C4-2B (cell line): ENCODE results near the gene RABL3.
"Not testable (repeated sequence)": the region's sequence is repeated elsewhere in the genome, so short reads cannot be mapped to it uniquely, and the experiment has no call there.

Experiments used
- H3K27ac ChIP-seq: fragments of 450-650 bp; 2 replicates; pipeline ENCODE4 v1.5.1; 2017
- ZFX ChIP-seq: fragments of 450-650 bp; IDR thresholded peaks from 2 replicates; pipeline ENCODE4 v1.6.1; 2017
- TF ChIP-seq, protein P1 (sequence below): fragments of 450-650 bp; conservative IDR thresholded peaks from 2 replicates; pipeline ENCODE4 v1.5.1; 2017; ENCODE audit warnings: mild to moderate bottlenecking

RABL3 gene

DNA sequence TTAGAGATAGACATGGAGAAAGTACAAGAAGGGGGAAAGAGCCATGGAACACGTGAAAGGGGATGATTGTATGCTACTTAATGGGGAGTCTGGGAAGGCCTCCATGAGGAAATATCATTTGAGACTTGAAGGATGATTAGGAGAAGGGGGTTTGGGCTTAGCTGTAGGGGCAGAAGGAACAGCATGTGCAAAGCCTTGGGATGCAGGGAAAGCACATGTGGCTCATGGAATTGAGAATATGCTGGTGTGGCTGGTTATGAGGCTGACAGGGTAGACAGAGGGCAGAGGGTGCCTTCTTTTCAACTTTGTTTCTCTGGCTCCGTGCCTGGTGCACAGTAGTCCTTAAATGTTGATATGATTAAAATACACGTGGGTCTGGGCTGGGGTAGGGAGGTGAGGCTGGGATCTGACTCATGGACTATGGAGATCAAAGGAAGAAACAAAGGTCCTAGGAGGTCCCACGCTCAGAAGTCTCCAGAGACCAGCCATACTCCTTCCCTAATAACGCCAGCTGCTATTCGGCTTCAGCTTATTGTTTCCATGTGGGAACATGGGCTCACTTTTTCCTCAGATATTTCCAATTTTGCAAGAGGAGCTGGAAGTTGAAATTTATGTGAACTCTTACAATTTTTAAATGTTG, 1.4 kb upstream of the RABL3 start:
- H3K27ac ChIP-seq = peak overlapping the region; percentile 96
- TF ChIP-seq, protein P1, sequence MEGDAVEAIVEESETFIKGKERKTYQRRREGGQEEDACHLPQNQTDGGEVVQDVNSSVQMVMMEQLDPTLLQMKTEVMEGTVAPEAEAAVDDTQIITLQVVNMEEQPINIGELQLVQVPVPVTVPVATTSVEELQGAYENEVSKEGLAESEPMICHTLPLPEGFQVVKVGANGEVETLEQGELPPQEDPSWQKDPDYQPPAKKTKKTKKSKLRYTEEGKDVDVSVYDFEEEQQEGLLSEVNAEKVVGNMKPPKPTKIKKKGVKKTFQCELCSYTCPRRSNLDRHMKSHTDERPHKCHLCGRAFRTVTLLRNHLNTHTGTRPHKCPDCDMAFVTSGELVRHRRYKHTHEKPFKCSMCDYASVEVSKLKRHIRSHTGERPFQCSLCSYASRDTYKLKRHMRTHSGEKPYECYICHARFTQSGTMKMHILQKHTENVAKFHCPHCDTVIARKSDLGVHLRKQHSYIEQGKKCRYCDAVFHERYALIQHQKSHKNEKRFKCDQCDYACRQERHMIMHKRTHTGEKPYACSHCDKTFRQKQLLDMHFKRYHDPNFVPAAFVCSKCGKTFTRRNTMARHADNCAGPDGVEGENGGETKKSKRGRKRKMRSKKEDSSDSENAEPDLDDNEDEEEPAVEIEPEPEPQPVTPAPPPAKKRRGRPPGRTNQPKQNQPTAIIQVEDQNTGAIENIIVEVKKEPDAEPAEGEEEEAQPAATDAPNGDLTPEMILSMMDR = no peak
- TF ChIP-seq ZFX = no peak

DNA sequence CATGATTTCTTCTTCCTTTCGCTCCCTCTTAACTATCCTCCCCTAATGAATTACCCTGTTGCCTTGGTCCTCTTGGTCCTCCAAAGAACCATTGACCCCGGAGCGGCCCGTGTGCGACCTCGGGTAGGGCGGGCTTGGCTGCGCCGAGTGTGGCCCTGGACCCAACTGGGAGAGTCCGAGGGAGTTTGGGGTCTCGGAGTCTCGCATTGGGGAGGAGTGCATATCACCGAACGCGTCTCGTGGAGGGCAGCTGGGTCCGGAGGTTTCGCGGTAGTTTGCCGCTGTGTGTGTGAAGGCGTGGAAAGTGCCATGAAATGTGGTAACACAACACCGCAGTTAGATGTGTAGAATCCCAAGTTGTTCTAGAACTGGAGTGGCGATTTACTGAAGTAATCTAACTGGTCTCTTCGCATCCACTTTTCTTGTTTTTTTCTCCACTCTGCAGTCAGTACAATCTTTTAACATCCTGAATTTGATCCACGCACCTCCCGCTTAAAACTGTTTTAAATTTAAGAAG, 591 bp upstream of the RABL3 start:
- TF ChIP-seq, protein P1 = no peak
- no peak for TF ChIP-seq ZFX
- H3K27ac ChIP-seq = peak overlapping the region; percentile 96

DNA sequence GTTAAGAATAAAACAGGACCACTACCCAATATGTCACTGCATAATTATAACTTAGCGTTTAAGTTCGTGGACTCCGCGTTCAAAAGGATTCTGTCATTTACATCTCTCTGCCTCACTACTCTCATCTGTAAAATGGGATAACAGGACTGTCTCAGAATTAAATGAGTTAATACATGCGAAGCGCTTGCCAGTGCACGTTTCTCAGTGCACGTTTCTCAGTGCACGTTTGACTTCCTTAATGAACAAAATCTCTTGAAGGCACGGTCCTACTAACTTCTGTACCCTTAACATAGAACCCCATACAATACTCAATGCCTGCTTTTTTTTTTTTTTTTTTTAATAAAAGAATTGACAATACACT, 499 bp downstream of the RABL3 start:
- peak overlapping the region; percentile 96 for H3K27ac ChIP-seq
- no peak for TF ChIP-seq ZFX
- TF ChIP-seq, protein P1 = no peak

DNA sequence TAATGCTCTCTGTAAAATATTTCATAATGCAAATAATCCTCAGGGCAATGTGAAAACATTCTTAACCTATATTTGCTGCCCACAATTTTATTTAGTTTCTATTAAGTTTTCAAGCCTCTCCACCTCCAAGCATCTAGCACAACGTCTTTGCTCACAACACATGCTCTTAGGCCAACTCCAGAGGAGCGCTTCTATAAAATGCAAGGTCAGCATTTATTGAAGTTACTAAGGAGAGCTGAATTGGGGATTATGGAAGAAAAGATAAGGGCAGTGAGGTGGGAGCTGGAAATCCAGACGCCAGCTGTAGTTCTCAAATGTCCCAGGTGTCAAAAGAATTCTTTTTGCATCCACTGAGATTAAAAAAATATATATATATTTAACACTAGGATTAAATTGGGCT, 996 bp downstream of the RABL3 start:
- TF ChIP-seq ZFX = no peak
- TF ChIP-seq, protein P1 = no peak
- no peak overlapping the region for H3K27ac ChIP-seq

DNA sequence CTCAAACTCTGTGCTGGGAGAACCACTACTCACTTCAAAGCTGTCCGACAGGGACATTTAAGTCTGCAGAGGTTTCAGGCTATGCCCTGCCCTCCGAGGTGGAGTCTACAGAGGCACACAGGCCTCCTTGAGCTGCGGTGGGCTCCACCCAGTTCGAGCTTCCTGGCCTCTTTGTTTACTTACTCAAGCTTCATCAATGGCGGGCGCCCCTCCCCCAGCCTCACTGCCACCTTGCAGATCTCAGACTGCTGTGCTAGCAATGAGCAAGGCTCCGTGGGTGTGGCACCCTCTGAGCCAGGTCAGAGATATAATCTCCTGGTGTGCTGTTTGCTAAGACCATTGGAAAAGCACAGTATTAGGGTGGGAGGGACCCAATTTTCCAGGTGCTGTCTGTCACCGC, 4.3 kb downstream of the RABL3 start:
- H3K27ac ChIP-seq = not testable (repeated sequence)

DNA sequence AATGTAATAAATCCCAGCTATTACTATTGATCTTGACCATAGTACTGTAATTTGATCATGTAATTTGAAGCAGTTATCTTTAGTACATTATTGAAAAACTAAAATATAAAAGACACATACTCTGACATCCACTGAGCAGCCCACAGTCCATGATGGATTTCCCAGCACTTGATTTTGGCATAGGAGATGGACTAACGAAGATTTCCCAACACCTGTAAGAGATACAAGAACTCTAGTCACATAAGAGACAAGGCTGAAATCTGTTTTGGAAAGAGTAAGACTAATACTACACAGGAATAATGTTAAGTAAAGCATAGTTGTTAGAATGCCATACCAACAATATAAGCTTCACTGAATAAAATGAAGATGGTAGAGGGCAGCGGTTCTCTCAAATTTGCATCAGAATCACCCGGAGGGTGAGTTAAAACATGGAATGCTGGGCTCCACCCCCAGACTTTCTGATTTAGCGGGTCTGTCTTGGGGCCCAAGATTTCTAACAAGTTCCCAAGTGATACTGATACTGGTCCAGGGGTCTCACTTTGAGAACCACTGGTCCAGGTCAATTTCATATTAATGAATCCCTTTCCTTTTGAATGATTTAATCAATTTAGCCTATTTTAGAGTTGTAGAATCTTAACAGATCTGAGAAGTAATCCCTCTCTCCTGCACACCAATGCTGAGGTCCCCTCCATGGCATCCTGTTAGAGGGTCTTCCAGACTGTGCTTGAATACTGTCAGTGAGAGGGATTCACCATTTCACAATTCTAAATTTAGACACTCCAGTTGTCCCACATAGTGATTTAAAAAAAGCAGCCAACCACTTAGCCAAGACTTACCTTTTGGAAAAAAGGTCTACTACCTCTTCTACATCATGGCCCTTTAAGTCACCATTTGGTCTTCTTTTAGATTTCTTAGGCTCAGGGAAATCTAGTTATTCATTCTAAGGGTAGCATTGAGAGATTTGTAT, 11.5 kb downstream of the RABL3 start:
- TF ChIP-seq ZFX = no peak
- TF ChIP-seq, protein P1 = no peak
- no peak overlapping the region for H3K27ac ChIP-seq

DNA sequence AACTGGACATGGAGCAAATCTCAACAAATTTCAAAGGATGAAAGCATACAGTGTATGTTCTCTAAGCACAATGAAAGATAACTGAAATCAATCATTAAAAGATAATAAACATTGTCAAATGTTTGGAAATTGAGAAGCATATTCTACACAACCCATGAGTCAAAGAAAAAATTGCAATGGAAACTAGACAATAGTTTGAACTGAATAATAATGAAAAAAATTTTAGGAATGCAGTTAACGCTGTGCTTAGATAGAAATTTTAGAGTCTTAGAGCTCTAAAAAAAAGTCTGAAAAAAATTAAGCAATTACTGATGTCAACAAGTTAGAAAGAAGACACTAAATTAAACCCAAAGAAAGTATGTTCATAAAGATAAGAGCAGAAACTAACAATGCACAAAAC, 15.5 kb downstream of the RABL3 start:
- TF ChIP-seq, protein P1 = no peak
- no peak for TF ChIP-seq ZFX
- no peak overlapping the region for H3K27ac ChIP-seq

DNA sequence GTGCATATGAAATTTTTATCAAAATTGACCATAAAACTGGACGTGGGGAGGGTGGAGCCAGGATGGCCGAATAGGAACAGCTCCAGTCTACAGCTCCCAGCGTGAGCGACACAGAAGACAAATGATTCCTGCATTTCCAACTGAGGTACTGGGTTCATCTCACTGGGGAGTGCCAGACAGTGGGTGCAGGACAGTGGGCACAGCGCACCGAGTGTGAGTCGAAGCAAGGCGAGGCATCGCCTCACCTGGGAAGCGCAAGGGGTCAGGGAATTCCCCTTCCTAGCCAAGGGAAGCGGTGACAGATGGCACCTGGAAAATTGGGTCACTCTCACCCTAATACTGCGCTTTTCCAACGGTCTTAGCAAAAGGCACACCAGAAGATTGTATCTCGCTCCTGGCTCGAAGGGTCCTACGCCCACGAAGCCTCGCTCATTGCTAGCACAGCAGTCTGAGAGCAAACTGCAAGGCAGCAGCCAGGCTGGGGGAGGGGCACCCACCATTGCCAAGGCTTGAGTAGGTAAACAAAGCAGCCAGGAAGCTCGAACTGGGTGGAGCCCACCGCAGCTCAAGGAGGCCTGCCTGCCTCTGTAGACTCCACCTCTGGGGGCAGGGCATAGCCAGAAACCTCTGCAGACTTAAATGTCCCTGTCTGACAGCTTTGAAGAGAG, 23.0 kb downstream of the RABL3 start:
- H3K27ac ChIP-seq = not testable (repeated sequence)
